ENCODE results near the gene SARM1.

SARM1 gene

DNA sequence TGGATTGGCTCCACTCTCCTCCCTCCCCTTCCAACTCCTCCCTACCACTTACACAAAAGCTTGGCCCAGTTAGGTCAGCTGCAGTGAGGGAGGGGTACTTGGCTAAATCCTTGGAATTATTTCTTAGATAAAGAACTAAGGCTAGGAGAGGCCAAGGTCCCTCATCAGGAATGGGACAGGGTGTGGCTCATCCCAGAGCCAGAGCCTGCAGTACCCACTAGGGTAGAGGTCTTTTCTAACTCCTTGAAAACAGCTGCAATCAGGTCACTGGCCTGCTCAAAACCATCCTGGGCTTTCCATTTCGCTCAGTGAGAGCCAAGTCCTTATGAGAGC lies 36.4 kb downstream of the SARM1 start:
- H3K4me3 ChIP-seq (ENCODE audit: control insufficient read depth, low read depth, low read length) = no peak overlapping the region

GRCh38 chr17:28412099-28412498 lies 40.6 kb downstream of the SARM1 start:
- H3K4me3 ChIP-seq (ENCODE audit: control insufficient read depth, low read depth, low read length) = no peak overlapping the region
- no peak for TF ChIP-seq CTCF (conservative IDR thresholded peaks at IDR 0.05; ENCODE audit: control insufficient read depth, insufficient read depth, low read depth, low read length)
- DNase-seq (ENCODE audit: low read depth) = no peak

More for the DNA sequence above, 36.4 kb downstream of the SARM1 start:
- no peak for TF ChIP-seq CTCF (conservative IDR thresholded peaks at IDR 0.05; ENCODE audit: control insufficient read depth, insufficient read depth, low read depth, low read length)
- DNase-seq (ENCODE audit: low read depth) = no peak

DNA sequence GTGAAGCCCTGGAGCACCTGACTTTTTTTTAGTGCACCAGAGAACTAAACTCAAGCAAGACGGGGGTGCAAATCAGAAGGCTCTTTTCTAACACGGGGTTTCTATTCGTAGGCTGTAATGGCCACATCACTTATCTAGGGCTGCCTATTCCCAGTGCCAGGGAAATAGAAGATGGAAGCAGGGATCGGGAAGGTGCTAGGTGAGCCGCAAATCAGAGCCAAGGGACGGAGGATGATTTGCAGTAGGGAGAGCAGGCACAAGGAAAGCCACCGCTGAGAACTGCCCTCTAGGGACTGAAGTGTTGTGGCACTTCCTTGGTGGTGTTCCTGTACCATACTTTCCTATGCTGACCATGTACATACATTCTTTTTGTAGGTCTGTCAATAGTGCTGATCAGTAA lies 42.3 kb downstream of the SARM1 start:
- H3K4me3 ChIP-seq (ENCODE audit: control insufficient read depth, low read depth, low read length) = no peak overlapping the region
- TF ChIP-seq CTCF (conservative IDR thresholded peaks at IDR 0.05; ENCODE audit: control insufficient read depth, insufficient read depth, low read depth, low read length) = no peak
- no peak for DNase-seq (ENCODE audit: low read depth)

- TF ChIP-seq CTCF (conservative IDR thresholded peaks at IDR 0.05; ENCODE audit: control insufficient read depth, insufficient read depth, low read depth, low read length) = no peak
- no peak for DNase-seq (ENCODE audit: low read depth)
- no peak overlapping the region for H3K4me3 ChIP-seq (ENCODE audit: control insufficient read depth, low read depth, low read length)
Observed at GRCh38 chr17:28415886-28416285, 44.4 kb downstream of the SARM1 start.

DNA sequence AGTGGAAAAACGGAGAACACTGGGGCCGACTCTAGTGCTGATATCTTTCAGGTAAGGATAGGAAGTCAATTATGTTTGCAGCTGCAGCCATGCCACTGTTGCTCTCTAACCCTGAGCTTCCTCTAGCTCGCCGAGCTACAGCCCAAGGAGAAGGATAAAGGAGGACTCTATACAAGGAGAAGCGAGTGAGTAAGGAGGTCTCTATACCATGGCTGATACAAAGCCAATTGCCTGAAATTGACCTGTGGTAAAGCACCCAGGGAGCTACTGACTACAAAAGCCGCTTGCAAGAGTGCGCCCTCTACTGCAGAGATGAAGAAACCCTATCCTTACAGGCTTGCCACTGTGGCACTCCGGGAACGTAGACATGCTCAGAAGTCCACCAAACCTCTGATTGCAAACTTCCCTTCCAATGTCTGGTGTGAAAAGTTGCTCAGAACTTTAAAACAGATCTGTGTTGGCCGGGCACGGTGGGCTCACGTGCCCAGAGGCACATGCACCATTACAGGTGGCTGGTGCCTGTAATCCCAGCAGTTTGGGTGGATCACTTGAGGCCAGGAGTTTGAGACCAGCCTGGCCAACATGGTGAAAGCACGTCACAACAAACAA lies 45.3 kb downstream of the SARM1 start:
- TF ChIP-seq CTCF (conservative IDR thresholded peaks at IDR 0.05; ENCODE audit: control insufficient read depth, insufficient read depth, low read depth, low read length) = peak; percentile 84
- peak; percentile 64 for DNase-seq (ENCODE audit: low read depth)
- H3K4me3 ChIP-seq (ENCODE audit: control insufficient read depth, low read depth, low read length) = no peak overlapping the region

DNA sequence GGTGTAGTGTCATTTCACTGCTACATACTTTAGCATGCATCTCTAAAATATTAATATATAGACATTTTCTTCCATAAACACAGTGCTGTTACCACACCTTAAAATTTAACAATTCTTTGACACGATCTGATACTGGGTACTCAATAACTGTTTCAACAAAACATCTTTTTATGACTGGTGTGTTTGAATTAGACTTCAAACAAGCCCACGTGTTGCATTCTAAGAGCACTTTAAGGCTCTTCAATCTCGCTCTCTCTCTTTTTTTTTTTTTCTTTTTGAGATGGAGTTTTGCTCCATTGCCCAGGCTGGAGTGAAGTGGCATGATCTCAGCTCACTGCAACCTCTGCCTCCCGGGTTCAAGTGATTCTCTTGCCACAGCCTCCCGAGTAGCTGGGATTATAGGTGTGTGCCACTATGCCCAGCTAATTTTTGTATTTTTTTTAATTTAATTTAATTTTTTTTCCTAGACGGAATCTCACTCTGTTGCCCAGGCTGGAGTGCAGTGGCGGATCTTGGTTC lies 50.4 kb downstream of the SARM1 start:
- DNase-seq (ENCODE audit: low read depth) = no peak
- no peak overlapping the region for H3K4me3 ChIP-seq (ENCODE audit: control insufficient read depth, low read depth, low read length)
- TF ChIP-seq CTCF (conservative IDR thresholded peaks at IDR 0.05; ENCODE audit: control insufficient read depth, insufficient read depth, low read depth, low read length) = no peak

DNA sequence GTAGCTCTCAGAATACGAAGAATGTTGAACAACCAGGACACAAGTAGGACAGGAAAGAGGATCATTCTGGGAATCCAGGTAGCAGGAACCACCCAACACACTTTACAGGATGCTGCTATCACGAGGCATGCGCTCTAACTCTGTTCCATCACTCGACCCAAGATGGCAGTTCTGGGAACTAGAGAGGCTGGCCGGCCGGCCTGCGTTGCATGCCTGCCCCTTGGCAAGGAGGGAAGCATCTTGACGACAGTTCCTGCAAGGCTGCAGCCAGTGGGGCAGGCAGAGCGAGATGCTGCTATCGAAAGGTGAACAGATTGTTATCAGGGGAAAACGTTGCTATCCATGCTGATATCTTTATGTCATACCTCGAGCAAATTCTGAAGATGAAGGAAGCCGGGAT lies 53.7 kb downstream of the SARM1 start:
- no peak for TF ChIP-seq CTCF (conservative IDR thresholded peaks at IDR 0.05; ENCODE audit: control insufficient read depth, insufficient read depth, low read depth, low read length)
- DNase-seq (ENCODE audit: low read depth) = no peak

More for the DNA sequence above, 53.7 kb downstream of the SARM1 start:
- no peak overlapping the region for H3K4me3 ChIP-seq (ENCODE audit: control insufficient read depth, low read depth, low read length)

Measured in fibroblast of mammary gland (primary cell).